Mesenchymal stem cell (in vitro differentiated cells and primary cell): ENCODE results near the gene ACAT2.

ENCODE experiments used
- DNase-seq: peaks from one replicate; pipeline ENCODE4 v3.0.0-alpha.2; 2013
- H2AFZ ChIP-seq: one replicate; pipeline ENCODE4 v1.6.1; 2013; ENCODE audit warnings: low read depth, mild to moderate bottlenecking, control low read depth, inconsistent platforms, low read length, moderate library complexity
- H2AK5ac ChIP-seq: 2 replicates; pipeline ENCODE4 v1.6.1; 2013; ENCODE audit warnings: low read length, moderate library complexity, mild to moderate bottlenecking, inconsistent platforms; ENCODE audit not compliant: severe bottlenecking
- H2BK120ac ChIP-seq: one replicate; pipeline ENCODE4 v1.6.1; 2013; ENCODE audit warnings: low read depth, mild to moderate bottlenecking, inconsistent platforms, low read length, moderate library complexity
- H2BK12ac ChIP-seq, 2 experiments: one replicate each; pipeline ENCODE4 v1.6.1; 2013; ENCODE audit warnings: inconsistent platforms in 2 of 2, low read length in 2 of 2, mild to moderate bottlenecking in 2 of 2, moderate library complexity in 2 of 2, control low read depth in 1 of 2
- H2BK15ac ChIP-seq: one replicate; pipeline ENCODE4 v1.6.1; 2013; ENCODE audit warnings: mild to moderate bottlenecking, low read depth, inconsistent platforms; ENCODE audit not compliant: poor library complexity, severe bottlenecking
- H2BK5ac ChIP-seq: 2 replicates; pipeline ENCODE4 v1.6.1; 2013; ENCODE audit warnings: low read depth, mild to moderate bottlenecking, low read length, control low read depth, inconsistent platforms; ENCODE audit not compliant: poor library complexity, severe bottlenecking
- H3K14ac ChIP-seq, 2 experiments: one replicate each; pipeline ENCODE4 v1.6.1; 2013; ENCODE audit warnings: inconsistent platforms in 2 of 2, low read length in 2 of 2, control low read depth in 1 of 2, mild to moderate bottlenecking in 1 of 2, moderate library complexity in 1 of 2
- H3K18ac ChIP-seq, 2 experiments: one replicate each; pipeline ENCODE4 v1.6.1; 2013; ENCODE audit warnings: inconsistent platforms in 2 of 2, low read length in 2 of 2, control low read depth in 1 of 2, low read depth in 1 of 2, mild to moderate bottlenecking in 1 of 2
- H3K23ac ChIP-seq, 2 experiments: one replicate each; pipeline ENCODE4 v1.6.1; 2013; ENCODE audit warnings: inconsistent platforms in 2 of 2, low read length in 2 of 2, mild to moderate bottlenecking in 2 of 2, moderate library complexity in 2 of 2, control low read depth in 1 of 2
- H3K27ac ChIP-seq: 2 replicates; pipeline ENCODE4 v1.5.1; 2013; ENCODE audit warnings: mild to moderate bottlenecking, moderate library complexity, low read length, control low read depth, inconsistent platforms; ENCODE audit not compliant: poor library complexity, severe bottlenecking
- H3K27me3 ChIP-seq, 2 experiments: 2 replicates each; pipeline versions ENCODE4 v1.6.1 to v1.7.0; 2013; ENCODE audit warnings: low read length in 2 of 2, mild to moderate bottlenecking in 2 of 2, moderate library complexity in 2 of 2, control low read depth in 1 of 2, inconsistent platforms in 1 of 2; ENCODE audit not compliant: control insufficient read depth in 1 of 2, insufficient read depth in 1 of 2
- H3K36me3 ChIP-seq, 2 experiments: 2 replicates each; pipeline versions ENCODE4 v1.6.1 to v1.7.0; 2013; ENCODE audit warnings: low read length in 2 of 2, control low read depth in 1 of 2, inconsistent platforms in 1 of 2, low read depth in 1 of 2, mild to moderate bottlenecking in 1 of 2; ENCODE audit not compliant: insufficient read depth in 2 of 2, control insufficient read depth in 1 of 2
- H3K4ac ChIP-seq, 2 experiments: one replicate each; pipeline ENCODE4 v1.6.1; 2013; ENCODE audit warnings: inconsistent platforms in 2 of 2, low read length in 2 of 2, mild to moderate bottlenecking in 2 of 2, moderate library complexity in 2 of 2, control low read depth in 1 of 2, low read depth in 1 of 2
- H3K4me1 ChIP-seq: 2 replicates; pipeline ENCODE4 v1.6.1; 2013; ENCODE audit warnings: low read depth, low read length, control low read depth; ENCODE audit not compliant: control insufficient read depth, insufficient read depth
- H3K4me2 ChIP-seq: 2 replicates; pipeline ENCODE4 v1.6.1; 2013; ENCODE audit warnings: low read length, mild to moderate bottlenecking, inconsistent platforms; ENCODE audit not compliant: poor library complexity, severe bottlenecking
- H3K4me3 ChIP-seq, 2 experiments: 2 replicates each; pipeline versions ENCODE4 v1.5.1 to v1.7.0; 2013; ENCODE audit warnings: low read length in 2 of 2, mild to moderate bottlenecking in 2 of 2, control low read depth in 1 of 2, low read depth in 1 of 2; ENCODE audit not compliant: insufficient read depth in 1 of 2
- H3K79me1 ChIP-seq: replicated peaks from 2 replicates; pipeline ENCODE4 v1.6.1; 2013; ENCODE audit warnings: mild to moderate bottlenecking, control low read depth, low read length, inconsistent platforms; ENCODE audit not compliant: poor library complexity, severe bottlenecking
- H3K9ac ChIP-seq: 2 replicates; pipeline ENCODE4 v1.7.0; 2013; ENCODE audit warnings: mild to moderate bottlenecking, low read length, moderate library complexity
- H3K9me3 ChIP-seq: 2 replicates; pipeline ENCODE4 v1.7.0; 2013; ENCODE audit warnings: mild to moderate bottlenecking, low read length; ENCODE audit not compliant: control insufficient read depth
- H4K8ac ChIP-seq: one replicate; pipeline ENCODE4 v1.6.1; 2013; ENCODE audit warnings: inconsistent platforms, mild to moderate bottlenecking, low read length, moderate library complexity
- H4K91ac ChIP-seq: one replicate; pipeline ENCODE4 v1.6.1; 2013; ENCODE audit warnings: mild to moderate bottlenecking, low read length, inconsistent platforms
- WGBS: methylation state at CpG from one replicate; pipeline ENCODE4 v1.1.7; 2013; ENCODE audit warnings: mixed read lengths; 5-methylcytosine and 5-hydroxymethylcytosine counted together

The ACAT2 gene

DNA sequence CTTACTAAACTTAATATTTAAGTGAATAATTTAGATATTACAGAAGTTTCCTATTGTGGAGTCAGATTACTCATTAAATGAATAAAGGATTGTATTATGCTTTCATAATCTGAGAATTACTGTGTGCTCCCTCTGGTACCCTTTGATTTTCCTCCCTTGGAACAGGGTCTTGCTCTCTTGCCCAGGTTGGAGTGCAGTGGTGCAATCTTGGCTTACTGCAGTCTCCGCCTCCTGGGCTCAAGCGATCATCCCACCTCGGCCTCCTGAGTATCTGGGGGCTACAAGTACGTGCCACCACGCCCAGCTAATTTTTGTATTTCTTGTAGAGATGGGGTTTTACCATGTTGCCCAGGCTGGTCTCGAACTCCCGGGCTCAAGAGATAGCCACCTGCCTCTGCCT, 24.9 kb upstream of the ACAT2 start:
- H3K79me1 ChIP-seq, result peaks cover 6% of the 10 kb centered on the region
- no peak overlapping the region for H3K23ac ChIP-seq
- H2BK15ac ChIP-seq, result no peak overlapping the region
- H4K91ac ChIP-seq, result no peak overlapping the region
- H2BK5ac ChIP-seq, result no peak overlapping the region
- no peak overlapping the region for H4K8ac ChIP-seq
- H3K4ac ChIP-seq, result no peak overlapping the region
- H3K27me3 ChIP-seq, result no peaks in the 10 kb centered on the region
- peak overlapping the region; percentile 18 for H3K9ac ChIP-seq
- no peaks in the 10 kb centered on the region for H3K9me3 ChIP-seq
- H2AFZ ChIP-seq, result no peak overlapping the region
- H3K4me2 ChIP-seq, result no peak overlapping the region
- peaks cover 5% of the 10 kb centered on the region for H3K4me1 ChIP-seq
- H3K36me3 ChIP-seq, result peaks cover 13 to 68% of the 10 kb centered on the region in 2 experiments
- no peak overlapping the region for H2BK120ac ChIP-seq
- no peak overlapping the region for H3K14ac ChIP-seq
- H3K4me3 ChIP-seq, result no peak overlapping the region
- no peak for DNase-seq
- H2AK5ac ChIP-seq, result no peak overlapping the region
- 92% methylated on average over 7 of the region's 7 CpGs for WGBS
- no peak overlapping the region for H2BK12ac ChIP-seq
- H3K18ac ChIP-seq, result no peak overlapping the region
- no peak overlapping the region for H3K27ac ChIP-seq

- Histone ChIP-seq H2AFZ (no peak overlapping the region), H4K8ac (no peak overlapping the region), H3K9me3 (no peaks in the 10 kb centered on the region), H4K91ac (no peak overlapping the region), H3K27me3 (no peaks in the 10 kb centered on the region), H3K23ac (no peak overlapping the region), H3K4me1 (peaks cover 5% of the 10 kb centered on the region), H2BK120ac (no peak overlapping the region), H2AK5ac (no peak overlapping the region), H3K9ac (peak overlapping the region; percentile 33), H3K18ac (no peak overlapping the region), H3K36me3 (peaks cover 13 to 82% of the 10 kb centered on the region in 2 experiments), H3K4me2 (no peak overlapping the region), H2BK12ac (no peak overlapping the region), H2BK5ac (no peak overlapping the region), H3K4me3 (no peak overlapping the region), H2BK15ac (no peak overlapping the region), H3K14ac (no peak overlapping the region), H3K79me1 (peaks cover 7% of the 10 kb centered on the region), H3K4ac (no peak overlapping the region), H3K27ac (no peak overlapping the region)
- WGBS, result 100% methylated on average over 2 of the region's 3 CpGs
- no peak for DNase-seq
Observed at GRCh38 chr6:159739341-159739740, 22.5 kb upstream of the ACAT2 start.

DNA sequence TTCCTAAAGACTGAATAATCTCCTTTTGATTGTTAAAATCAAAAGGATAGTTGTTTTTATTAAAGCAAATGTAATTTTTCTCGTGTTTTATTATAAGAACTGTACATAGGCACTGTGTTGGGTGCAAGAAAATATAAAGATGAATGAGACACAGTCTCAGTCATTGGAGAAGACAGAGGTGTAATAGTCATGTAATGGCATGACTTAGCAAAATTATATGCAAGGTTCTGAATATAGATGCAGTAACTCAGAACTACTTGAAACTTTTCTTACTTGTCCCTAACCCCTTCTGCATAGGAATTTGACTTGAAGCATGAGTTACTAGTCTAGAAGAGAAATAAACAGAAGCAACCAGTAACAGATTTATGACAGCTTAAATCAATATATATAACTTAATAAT, 19.7 kb upstream of the ACAT2 start:
- H2BK120ac ChIP-seq, result no peak overlapping the region
- peak overlapping the region; percentile 29 for H3K9ac ChIP-seq
- H3K4me1 ChIP-seq, result peaks cover under 1% of the 10 kb centered on the region
- no peak overlapping the region for H3K18ac ChIP-seq
- no peak overlapping the region for H2BK15ac ChIP-seq
- H2AFZ ChIP-seq, result no peak overlapping the region
- no peak overlapping the region for H2BK5ac ChIP-seq
- H3K4me3 ChIP-seq, result no peak overlapping the region
- H3K4me2 ChIP-seq, result no peak overlapping the region
- H4K91ac ChIP-seq, result no peak overlapping the region
- H2AK5ac ChIP-seq, result no peak overlapping the region
- no peaks in the 10 kb centered on the region for H3K27me3 ChIP-seq
- 94% methylated on average over 1 of the region's 1 CpG for WGBS
- no peak overlapping the region for H2BK12ac ChIP-seq
- H3K4ac ChIP-seq, result no peak overlapping the region
- H3K79me1 ChIP-seq, result peaks cover 11% of the 10 kb centered on the region
- H3K9me3 ChIP-seq, result no peaks in the 10 kb centered on the region
- peaks cover 13 to 98% of the 10 kb centered on the region in 2 experiments for H3K36me3 ChIP-seq
- H3K14ac ChIP-seq, result no peak overlapping the region
- DNase-seq, result no peak
- H3K23ac ChIP-seq, result no peak overlapping the region
- no peak overlapping the region for H3K27ac ChIP-seq
- H4K8ac ChIP-seq, result no peak overlapping the region

DNA sequence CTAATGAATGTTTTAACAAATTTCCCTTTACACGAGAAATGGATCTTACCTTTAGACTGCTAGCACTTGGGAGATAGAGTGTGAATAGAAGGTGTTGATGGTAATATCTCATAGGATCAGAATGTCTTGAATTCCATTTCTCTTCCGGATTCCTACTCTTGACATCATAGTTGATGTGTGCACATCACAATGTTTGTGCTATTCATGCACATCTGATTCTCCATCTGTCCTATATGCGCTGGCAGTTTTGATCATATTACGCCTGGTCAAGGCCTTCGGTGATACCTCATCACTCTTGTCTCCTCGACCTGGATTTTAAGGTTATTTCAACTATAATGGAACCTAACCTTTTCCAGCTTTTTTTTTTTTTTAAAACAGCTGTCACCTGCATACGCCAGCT, 16.8 kb upstream of the ACAT2 start:
- H3K9me3 ChIP-seq, result no peaks in the 10 kb centered on the region
- H3K27me3 ChIP-seq, result no peaks in the 10 kb centered on the region
- H3K79me1 ChIP-seq, result peaks cover 10% of the 10 kb centered on the region
- no peak overlapping the region for H3K4me2 ChIP-seq
- H2BK5ac ChIP-seq, result no peak overlapping the region
- no peak overlapping the region for H3K9ac ChIP-seq
- 100% methylated on average over 6 of the region's 7 CpGs for WGBS
- H2BK12ac ChIP-seq, result no peak overlapping the region
- DNase-seq, result no peak
- H2BK15ac ChIP-seq, result no peak overlapping the region
- H4K91ac ChIP-seq, result no peak overlapping the region
- H3K14ac ChIP-seq, result no peak overlapping the region
- no peak overlapping the region for H2AFZ ChIP-seq
- H3K18ac ChIP-seq, result no peak overlapping the region
- H3K23ac ChIP-seq, result no peak overlapping the region
- H3K4me1 ChIP-seq, result no peaks in the 10 kb centered on the region
- no peak overlapping the region for H3K4me3 ChIP-seq
- H2BK120ac ChIP-seq, result no peak overlapping the region
- H4K8ac ChIP-seq, result no peak overlapping the region
- H3K27ac ChIP-seq, result no peak overlapping the region
- peaks cover 18 to 99% of the 10 kb centered on the region in 2 experiments for H3K36me3 ChIP-seq
- H3K4ac ChIP-seq, result no peak overlapping the region
- no peak overlapping the region for H2AK5ac ChIP-seq
